Measurements from ENCODE around the gene GPR158.

- TF ChIP-seq CTCF (conservative IDR thresholded peaks at IDR 0.05 in 1 of 2, IDR thresholded peaks at IDR 0.05 in 1 of 2; ENCODE audit: low read depth in 1 of 2, low read length in 2 of 2): no peak
- no peak for TF ChIP-seq EZH2 (IDR thresholded peaks at IDR 0.05; ENCODE audit: low read length, missing control alignments)
These were observed 306.7 kb downstream of the GPR158 start for GRCh38 chr10:25481467-25481866.

Measured in fibroblast of lung (primary cell).